ENCODE measurements around the gene AK8.

AK8 gene

GRCh38 chr9:132710333-132710732, 167.8 kb downstream of the AK8 start:
- no peak for DNase-seq

DNA sequence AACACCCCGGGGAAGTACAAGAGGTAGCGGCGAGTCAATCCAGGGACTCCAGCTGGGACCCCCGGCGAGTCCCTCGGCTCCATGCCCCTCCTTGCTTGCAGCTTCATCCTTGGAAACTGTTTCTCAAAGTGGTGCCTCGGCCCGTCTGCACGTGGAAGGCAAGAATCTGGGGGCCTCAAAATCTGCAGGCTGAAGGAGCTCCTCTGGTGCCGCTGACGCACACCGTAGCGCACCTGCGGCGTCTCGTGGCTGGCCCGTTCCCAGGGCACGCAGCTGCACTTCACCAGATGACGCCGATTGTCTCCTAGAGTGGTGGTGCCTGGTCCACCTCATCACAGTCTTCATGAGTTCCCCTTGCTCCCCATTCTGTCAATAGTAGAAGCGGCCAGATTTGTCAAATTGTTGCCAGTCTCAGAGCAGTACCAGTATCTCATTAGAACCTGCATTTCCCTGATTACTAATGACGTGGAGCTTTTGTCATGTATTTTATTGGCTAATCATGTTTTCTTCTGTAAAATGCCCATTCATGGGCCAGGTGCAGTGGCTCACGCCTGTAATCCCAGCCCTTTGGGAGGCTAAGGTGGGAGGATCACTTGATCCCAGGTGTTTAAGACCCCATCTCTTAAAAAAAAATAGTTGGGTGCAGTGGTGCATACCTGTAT, 169.2 kb downstream of the AK8 start:
- no peak for DNase-seq

DNA sequence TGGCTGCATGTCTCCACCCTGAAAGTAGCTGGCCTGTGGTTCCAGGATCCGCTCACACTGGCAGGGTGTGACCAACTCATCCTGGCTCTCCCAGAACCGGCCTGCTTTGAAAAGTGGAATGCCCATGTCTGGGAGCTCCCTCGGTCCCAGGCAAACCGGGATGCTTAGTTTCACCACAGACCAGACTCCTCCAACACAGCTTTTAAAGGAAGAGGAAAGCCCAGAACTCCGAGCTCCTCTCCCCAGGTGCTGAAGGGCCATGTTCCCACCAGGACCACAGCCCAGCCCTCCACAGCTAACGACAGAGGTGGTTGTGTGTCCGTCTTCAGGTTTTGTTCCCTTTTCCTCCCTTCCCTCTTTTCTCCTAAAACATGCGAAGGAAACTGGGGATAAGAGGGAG, 169.8 kb downstream of the AK8 start:
- no peak for DNase-seq

GRCh38 chr9:132703336-132703735, 174.7 kb downstream of the AK8 start:
- no peak for DNase-seq

DNA sequence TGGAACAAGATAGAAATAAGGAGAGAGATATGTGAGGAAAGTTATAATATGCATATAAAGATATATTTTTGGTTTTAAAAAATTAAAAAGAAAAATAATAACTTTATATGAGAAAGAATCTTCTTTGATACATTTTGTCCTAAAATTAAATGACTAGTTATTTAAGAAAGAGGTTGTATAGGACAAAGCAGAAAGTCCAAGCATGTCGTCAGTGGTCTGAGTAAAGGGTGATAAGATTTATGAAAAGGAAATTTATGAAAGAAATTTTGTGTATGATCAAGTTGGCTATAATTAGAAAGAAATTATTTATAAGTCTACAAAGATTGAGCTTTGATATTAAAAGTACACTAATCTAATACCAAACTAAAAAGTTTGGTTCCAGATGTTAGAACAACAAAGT, 175.8 kb downstream of the AK8 start:
- no peak for DNase-seq

DNA sequence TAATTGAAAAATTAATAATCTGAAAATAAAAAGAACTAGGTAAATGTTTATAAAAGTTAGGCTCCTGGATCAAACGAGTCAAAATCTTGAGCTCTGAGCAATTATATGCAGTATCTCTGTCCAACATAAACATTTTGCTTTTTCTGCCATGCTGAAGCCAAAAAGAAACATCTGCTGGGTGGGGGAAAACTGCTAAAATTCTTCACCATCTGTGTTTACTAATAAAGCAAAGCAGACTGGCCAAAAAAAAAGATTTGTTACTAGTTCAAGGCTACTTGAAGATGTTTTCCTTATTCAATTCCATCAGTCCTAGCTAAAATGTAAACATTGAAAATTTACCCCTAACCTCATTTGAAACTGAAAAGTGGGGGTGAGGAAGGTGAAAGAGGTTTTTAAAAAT, 178.1 kb downstream of the AK8 start:
- DNase-seq, result no peak

GRCh38 chr9:132698989-132699388, 179.1 kb downstream of the AK8 start:
- no peak for DNase-seq

- no peak for DNase-seq
These were observed 180.9 kb downstream of the AK8 start for GRCh38 chr9:132697230-132697629.

- DNase-seq, result peak in 1 of 2 experiments; percentile 6
These were observed 183.9 kb downstream of the AK8 start for GRCh38 chr9:132694144-132694543.

DNA sequence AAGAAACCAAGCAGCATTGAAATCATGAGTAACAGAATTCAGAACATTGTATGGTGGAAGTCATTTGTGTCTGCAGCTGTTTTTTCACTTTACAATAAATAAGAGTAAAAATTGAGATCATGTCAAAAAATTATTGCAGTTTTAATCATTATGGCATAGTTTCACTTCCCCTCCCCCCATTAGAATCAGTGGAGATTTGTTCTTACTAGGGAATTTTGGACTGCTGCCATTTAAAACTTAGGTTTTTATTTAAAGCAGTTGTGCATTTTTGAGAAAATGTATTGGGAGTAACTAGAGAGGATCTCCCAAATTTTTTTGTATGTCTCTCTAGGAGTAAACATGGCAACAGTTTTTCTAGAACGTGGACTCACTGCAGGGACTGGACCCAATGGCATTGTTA, 187.4 kb downstream of the AK8 start:
- DNase-seq, result no peak

DNA sequence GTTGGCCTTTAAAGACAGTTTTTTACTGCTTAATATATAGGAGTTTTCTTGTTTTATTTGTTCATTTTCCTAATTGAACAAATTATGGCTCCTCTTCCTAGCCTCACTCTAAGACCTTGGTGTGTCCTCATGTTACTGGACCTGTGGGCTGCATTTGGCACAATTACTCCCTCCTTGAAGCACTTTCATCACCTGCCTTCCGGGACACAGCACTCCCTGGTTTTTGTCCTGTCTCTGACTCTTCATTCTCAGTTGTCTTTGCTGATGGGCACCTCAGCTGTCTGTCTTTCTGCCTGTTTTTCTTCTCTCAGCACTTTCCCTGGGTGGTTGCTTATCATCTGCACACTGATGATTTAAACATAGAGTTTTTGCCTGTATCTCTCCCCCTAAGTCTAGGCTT, 194.2 kb downstream of the AK8 start:
- DNase-seq, result no peak

GRCh38 chr9:132681561-132681960, 196.5 kb downstream of the AK8 start:
- DNase-seq, result no peak

GRCh38 chr9:132679946-132680625, 198.0 kb downstream of the AK8 start:
- DNase-seq, result no peak

DNA sequence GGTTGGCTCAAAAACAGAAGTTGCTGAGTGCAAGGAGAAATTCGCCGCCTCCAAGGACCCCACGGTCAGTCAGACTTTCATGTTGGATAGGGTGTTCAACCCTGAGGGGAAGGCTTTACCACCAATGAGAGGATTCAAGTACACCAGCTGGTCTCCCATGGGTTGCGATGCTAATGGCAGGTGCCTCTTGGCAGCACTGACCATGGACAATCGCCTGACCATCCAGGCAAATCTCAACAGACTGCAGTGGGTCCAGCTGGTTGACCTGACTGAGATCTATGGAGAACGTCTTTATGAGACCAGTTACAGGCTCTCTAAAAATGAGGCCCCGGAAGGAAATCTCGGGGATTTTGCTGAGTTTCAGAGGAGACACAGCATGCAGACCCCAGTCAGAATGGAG, 200.1 kb downstream of the AK8 start:
- DNase-seq, result no peak

Measured in NCI-H526 (cell line).